Activated T-cell treated with anti-CD3 and anti-CD28 coated beads, Interleukin-2, amount 50 U/mL, for 72 hours (primary cell): Measurements from ENCODE around the gene MAD2L1. TPM values are rescaled to one million over a fixed set of nuclear protein-coding genes. Genes with fewer than 3 reads are reported as not detected.
A peak's percentile ranks its signal among the peaks of the same experiment; 100 is the strongest.
"Not testable (repeated sequence)": the region's sequence is repeated elsewhere in the genome, so short reads cannot be mapped to it uniquely, and the experiment has no call there.

Experiments used
- ATAC-seq, 2 donors: fragments of 150-1000 bp; cut with Tn5 transposase; replicated peaks in 1 of 2; 2 replicates each; pipeline ENCODE4 v1.10.0; 2021; ENCODE audit warnings: moderate library complexity in 2 of 2, mild to moderate bottlenecking in 1 of 2
- DNase-seq, 2 donors: peaks; one replicate each; pipeline ENCODE4 v3.0.0; 2021 to 2022; ENCODE audit warnings: mixed read lengths in 1 of 2
- H3K27ac Mint-ChIP-seq: one replicate; pipeline ENCODE4 v1.8.0; 2022; ENCODE audit warnings: mild to moderate bottlenecking, moderate library complexity, mixed read lengths
- H3K27me3 Mint-ChIP-seq: one replicate; pipeline ENCODE4 v1.8.0; 2022; ENCODE audit warnings: low read depth, mixed read lengths
- H3K36me3 Mint-ChIP-seq, 2 donors: one replicate each; pipeline ENCODE4 v1.8.0; 2022; ENCODE audit warnings: mixed read lengths in 2 of 2, mild to moderate bottlenecking in 1 of 2; ENCODE audit not compliant: insufficient read depth in 2 of 2
- H3K4me1 Mint-ChIP-seq: one replicate; pipeline ENCODE4 v1.8.0; 2022; ENCODE audit warnings: low read depth, mixed read lengths
- H3K4me3 Mint-ChIP-seq, 2 donors: one replicate each; pipeline ENCODE4 v1.8.0; 2022; ENCODE audit warnings: mild to moderate bottlenecking in 2 of 2, mixed read lengths in 2 of 2, moderate library complexity in 2 of 2
- H3K9me3 Mint-ChIP-seq, 2 donors: one replicate each; pipeline ENCODE4 v1.8.0; 2022; ENCODE audit warnings: mixed read lengths in 2 of 2
- total RNA-seq, 2 donors: library from RNA; stranded (reverse); gene quantifications; one replicate each; pipeline ENCODE4 v1.2.3, GENCODE V29; 2022

MAD2L1 gene
- total RNA-seq, result 10 to 100 TPM; 51.4 to 54.6 TPM

DNA sequence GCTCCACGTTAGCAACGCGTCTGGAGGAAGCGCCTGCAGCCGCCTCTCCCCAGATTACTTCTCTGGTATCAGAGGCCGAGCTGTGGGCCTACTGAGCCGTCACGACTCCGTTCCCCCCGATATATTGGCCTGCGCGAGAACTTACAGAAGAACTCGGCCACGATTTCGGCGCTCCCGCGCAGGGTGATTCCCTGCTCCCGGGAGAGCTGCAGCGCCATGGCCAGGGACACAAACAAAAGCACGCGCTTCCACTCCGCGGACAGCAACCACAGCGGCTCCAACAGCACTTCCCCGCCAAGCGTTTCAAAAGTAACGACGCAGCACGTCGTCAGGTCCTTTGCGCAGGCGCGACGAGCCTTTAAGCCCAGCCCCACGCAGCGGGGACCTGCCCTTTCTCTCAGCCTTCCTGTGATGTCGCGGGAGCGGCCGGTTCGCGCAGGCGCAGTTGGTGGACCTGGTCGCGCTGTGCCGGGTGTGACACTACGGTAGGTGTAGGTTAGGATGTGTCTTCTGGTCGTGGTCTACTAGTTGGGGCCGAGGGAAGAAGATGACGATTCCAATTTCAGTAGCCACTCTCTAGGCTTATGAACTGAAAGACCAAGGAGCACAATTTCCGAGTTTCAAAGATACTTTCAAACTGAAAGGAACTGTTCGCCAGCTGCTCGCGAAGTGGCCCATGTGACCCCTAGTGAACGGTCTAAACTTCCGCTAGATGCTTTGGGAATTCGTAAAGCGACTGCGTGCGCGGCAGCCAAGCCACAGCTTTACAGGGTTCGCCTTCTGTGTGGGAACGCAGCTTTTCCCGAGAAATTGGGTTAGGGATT lies at the start of gene MAD2L1:
MAD2L1 (minus strand) TSS at position 332 of the 824 bp plus-strand sequence; CDS start at position 218, 114 bp downstream.
- H3K4me1 Mint-ChIP-seq, result peaks cover 69% of the 10 kb centered on the region
- H3K27ac Mint-ChIP-seq, result peak within 1 kb of the TSS; percentile 98
- peak; percentile 93 to 94 for ATAC-seq
- peak; percentile 98 for DNase-seq
- H3K27me3 Mint-ChIP-seq, result no peaks in the 10 kb centered on the region
- peaks cover 15 to 27% of the 10 kb centered on the region in 2 donors for H3K36me3 Mint-ChIP-seq
- H3K9me3 Mint-ChIP-seq, result no peaks in the 10 kb centered on the region
- peak within 1 kb of the TSS; percentile 97 to 99 for H3K4me3 Mint-ChIP-seq

GRCh38 chr4:120111745-120112144 lies 45.1 kb upstream of the MAD2L1 start:
- Mint-ChIP-seq H3K27ac (no peak overlapping the region), H3K4me1 (no peaks in the 10 kb centered on the region), H3K27me3 (no peaks in the 10 kb centered on the region), H3K4me3 (no peak overlapping the region), H3K9me3 (peaks cover 0 to 2% of the 10 kb centered on the region in 2 donors), H3K36me3 (no peaks in the 10 kb centered on the region)
- ATAC-seq, result no peak
- DNase-seq, result no peak

GRCh38 chr4:120109406-120109805 lies 42.8 kb upstream of the MAD2L1 start:
- H3K9me3 Mint-ChIP-seq, result peaks cover 0 to 2% of the 10 kb centered on the region in 2 donors
- H3K36me3 Mint-ChIP-seq, result no peaks in the 10 kb centered on the region
- ATAC-seq (no peak), DNase-seq (no peak)
- no peak overlapping the region for H3K4me3 Mint-ChIP-seq
- no peaks in the 10 kb centered on the region for H3K4me1 Mint-ChIP-seq
- no peak overlapping the region for H3K27ac Mint-ChIP-seq
- H3K27me3 Mint-ChIP-seq, result no peaks in the 10 kb centered on the region

DNA sequence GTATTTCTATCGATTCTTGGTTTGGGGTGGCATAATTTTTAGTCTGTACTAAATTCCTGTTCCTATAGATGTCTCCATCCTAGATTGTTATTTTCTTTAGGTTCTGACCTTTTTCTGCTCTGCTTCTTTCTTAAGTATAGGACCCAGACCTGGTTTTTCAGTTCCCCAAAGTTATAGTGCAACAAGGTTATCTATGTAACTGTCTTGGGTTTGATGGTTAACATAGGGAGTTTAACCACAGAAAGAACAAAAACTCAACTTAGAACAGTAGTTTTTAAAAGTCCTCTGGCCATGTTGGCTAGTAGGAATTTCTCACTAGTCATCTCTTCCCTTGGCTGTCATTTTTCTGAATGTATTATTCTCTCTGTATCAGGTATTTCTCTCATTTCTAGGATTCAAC lies 38.8 kb upstream of the MAD2L1 start:
- Mint-ChIP-seq H3K27me3 (no peaks in the 10 kb centered on the region), H3K27ac (no peak overlapping the region), H3K4me3 (no peak overlapping the region), H3K4me1 (no peaks in the 10 kb centered on the region), H3K36me3 (no peaks in the 10 kb centered on the region), H3K9me3 (no peaks in the 10 kb centered on the region)
- ATAC-seq (no peak), DNase-seq (no peak)

GRCh38 chr4:120096508-120097297 lies 30.1 kb upstream of the MAD2L1 start:
- Mint-ChIP-seq H3K27ac (no peak overlapping the region), H3K27me3 (no peaks in the 10 kb centered on the region), H3K4me3 (no peak overlapping the region), H3K4me1 (no peaks in the 10 kb centered on the region), H3K36me3 (no peaks in the 10 kb centered on the region), H3K9me3 (no peaks in the 10 kb centered on the region)
- no peak for ATAC-seq
- no peak for DNase-seq

- H3K36me3 Mint-ChIP-seq, result no peaks in the 10 kb centered on the region
- ATAC-seq, result no peak
- no peak for DNase-seq
- peaks cover 13% of the 10 kb centered on the region for H3K27me3 Mint-ChIP-seq
- H3K4me1 Mint-ChIP-seq, result no peaks in the 10 kb centered on the region
- H3K4me3 Mint-ChIP-seq, result no peak overlapping the region
- no peak overlapping the region for H3K27ac Mint-ChIP-seq
- H3K9me3 Mint-ChIP-seq, result peaks cover 5 to 6% of the 10 kb centered on the region in 2 donors
Observed at GRCh38 chr4:120088507-120088906, 21.9 kb upstream of the MAD2L1 start.

- not testable (repeated sequence) for H3K4me1 Mint-ChIP-seq, H3K36me3 Mint-ChIP-seq, DNase-seq, H3K4me3 Mint-ChIP-seq, H3K9me3 Mint-ChIP-seq, ATAC-seq, H3K27ac Mint-ChIP-seq
- peaks cover 13% of the 10 kb centered on the region for H3K27me3 Mint-ChIP-seq
Observed at GRCh38 chr4:120088066-120088465, 21.4 kb upstream of the MAD2L1 start.

GRCh38 chr4:120085705-120086104 lies 19.1 kb upstream of the MAD2L1 start:
- no peak for DNase-seq
- Mint-ChIP-seq H3K9me3 (peaks cover 5 to 6% of the 10 kb centered on the region in 2 donors), H3K4me1 (no peaks in the 10 kb centered on the region), H3K27me3 (peaks cover 13% of the 10 kb centered on the region), H3K36me3 (no peaks in the 10 kb centered on the region), H3K27ac (no peak overlapping the region), H3K4me3 (no peak overlapping the region)
- no peak for ATAC-seq

DNA sequence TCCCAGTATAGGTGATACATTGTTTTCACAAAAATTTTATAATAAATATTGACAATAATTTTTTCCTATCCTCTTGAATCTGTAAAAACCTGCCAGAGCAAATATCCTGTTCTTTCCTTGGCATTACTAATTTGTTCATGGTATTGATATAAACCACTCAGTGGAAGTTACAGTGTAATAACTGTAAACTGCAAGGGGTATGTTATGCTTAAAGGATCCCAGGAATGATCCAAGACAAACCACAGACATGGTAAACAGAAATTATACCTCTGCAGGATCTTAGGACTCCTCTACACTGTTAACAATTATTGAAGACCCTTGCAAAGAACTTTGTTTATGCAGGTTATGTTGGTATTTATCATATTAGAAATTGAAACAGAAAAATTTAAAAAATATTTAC lies 17.7 kb upstream of the MAD2L1 start:
- no peak for ATAC-seq

DNA sequence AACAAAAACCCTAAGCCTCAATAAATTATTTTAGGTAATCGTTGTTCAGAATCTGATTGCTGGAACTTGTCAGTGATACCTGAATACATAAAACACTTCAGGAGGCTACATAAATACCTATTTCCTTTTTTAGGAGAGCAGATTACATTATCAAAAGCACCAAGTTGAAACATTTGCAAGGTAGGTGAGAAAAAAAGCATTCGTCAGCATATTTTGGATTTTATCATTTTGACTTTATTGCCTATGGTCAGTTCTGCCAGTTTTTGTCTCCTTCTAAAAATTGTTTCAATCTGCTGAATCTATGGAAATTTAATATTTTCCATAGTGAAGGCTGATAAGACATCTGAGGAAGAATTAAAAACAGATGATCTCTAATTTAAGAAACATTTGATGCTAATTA lies 16.5 kb upstream of the MAD2L1 start:
- no peak for ATAC-seq
- no peak for DNase-seq
- Mint-ChIP-seq H3K27me3 (peaks cover 6% of the 10 kb centered on the region), H3K36me3 (no peaks in the 10 kb centered on the region), H3K4me3 (no peak overlapping the region), H3K27ac (no peak overlapping the region), H3K4me1 (no peaks in the 10 kb centered on the region), H3K9me3 (peaks cover 3 to 5% of the 10 kb centered on the region in 2 donors)

More for the DNA sequence above, 17.7 kb upstream of the MAD2L1 start:
- Mint-ChIP-seq H3K4me3 (no peak overlapping the region), H3K36me3 (no peaks in the 10 kb centered on the region), H3K27ac (no peak overlapping the region), H3K9me3 (peaks cover 5% of the 10 kb centered on the region in 2 donors), H3K27me3 (peaks cover 13% of the 10 kb centered on the region), H3K4me1 (no peaks in the 10 kb centered on the region)
- DNase-seq, result no peak

- H3K36me3 Mint-ChIP-seq, result no peaks in the 10 kb centered on the region
- no peaks in the 10 kb centered on the region for H3K4me1 Mint-ChIP-seq
- peaks cover 6% of the 10 kb centered on the region for H3K27me3 Mint-ChIP-seq
- ATAC-seq (no peak), DNase-seq (no peak)
- H3K4me3 Mint-ChIP-seq, result no peak overlapping the region
- H3K27ac Mint-ChIP-seq, result no peak overlapping the region
- H3K9me3 Mint-ChIP-seq, result no peaks in the 10 kb centered on the region
Observed at GRCh38 chr4:120082251-120082650, 15.6 kb upstream of the MAD2L1 start.

GRCh38 chr4:120081726-120082125 lies 15.1 kb upstream of the MAD2L1 start:
- no peak for DNase-seq
- Mint-ChIP-seq H3K4me1 (no peaks in the 10 kb centered on the region), H3K27me3 (peaks cover 4% of the 10 kb centered on the region), H3K9me3 (no peaks in the 10 kb centered on the region), H3K4me3 (no peak overlapping the region), H3K36me3 (no peaks in the 10 kb centered on the region), H3K27ac (no peak overlapping the region)
- ATAC-seq, result no peak

DNA sequence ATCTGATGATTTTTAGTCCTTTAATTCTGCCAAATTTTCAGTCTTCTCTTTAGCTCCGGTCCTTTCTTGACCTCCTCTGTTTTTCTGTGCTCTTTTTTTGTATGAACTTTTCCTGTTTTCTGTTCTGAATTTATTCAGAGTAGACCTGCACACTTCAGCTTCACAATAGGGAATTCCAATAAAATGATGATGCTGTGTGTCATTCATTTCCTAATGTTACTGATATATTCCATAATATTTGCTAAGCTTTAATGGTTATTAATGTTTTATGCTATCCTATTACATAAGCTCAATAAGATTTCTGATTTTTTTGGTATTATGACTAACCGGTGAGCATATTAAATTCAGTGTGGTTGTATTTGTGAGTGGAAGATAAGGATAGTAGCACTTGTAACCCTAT lies 13.9 kb upstream of the MAD2L1 start:
- Mint-ChIP-seq H3K27me3 (no peaks in the 10 kb centered on the region), H3K4me3 (no peak overlapping the region), H3K9me3 (no peaks in the 10 kb centered on the region), H3K27ac (no peak overlapping the region), H3K4me1 (no peaks in the 10 kb centered on the region), H3K36me3 (no peaks in the 10 kb centered on the region)
- DNase-seq, result no peak
- no peak for ATAC-seq
